Measurements from ENCODE around the gene CHRNE.

CHRNE gene

DNA sequence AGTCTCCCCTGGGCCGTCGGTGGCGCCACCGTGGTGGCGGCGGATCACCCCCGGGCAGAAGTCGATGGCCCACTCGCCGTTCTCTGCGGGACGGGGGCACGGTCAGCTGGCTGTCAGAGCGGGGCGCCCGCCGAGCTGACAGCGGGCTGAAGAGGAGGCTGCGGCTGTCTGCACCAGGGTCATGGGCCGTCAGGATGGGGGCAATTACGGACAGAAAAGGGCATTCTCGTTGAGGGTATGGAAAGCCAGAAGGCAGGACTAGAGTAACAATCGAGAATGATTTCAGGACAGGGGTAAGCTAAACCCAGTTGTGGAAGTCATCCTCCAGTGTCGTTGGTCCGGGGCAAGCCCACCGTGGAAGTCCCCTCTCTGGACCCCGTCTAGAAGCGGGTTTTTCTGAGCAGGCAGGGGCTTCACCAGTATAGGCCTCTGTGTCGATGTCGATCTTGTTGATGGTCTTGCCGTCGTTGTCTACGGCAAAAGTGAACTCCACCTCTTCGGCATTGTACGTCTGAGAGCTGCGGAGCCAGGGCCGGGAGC is 1.7 kb downstream of the CHRNE start:
- TF ChIP-seq, protein P1, sequence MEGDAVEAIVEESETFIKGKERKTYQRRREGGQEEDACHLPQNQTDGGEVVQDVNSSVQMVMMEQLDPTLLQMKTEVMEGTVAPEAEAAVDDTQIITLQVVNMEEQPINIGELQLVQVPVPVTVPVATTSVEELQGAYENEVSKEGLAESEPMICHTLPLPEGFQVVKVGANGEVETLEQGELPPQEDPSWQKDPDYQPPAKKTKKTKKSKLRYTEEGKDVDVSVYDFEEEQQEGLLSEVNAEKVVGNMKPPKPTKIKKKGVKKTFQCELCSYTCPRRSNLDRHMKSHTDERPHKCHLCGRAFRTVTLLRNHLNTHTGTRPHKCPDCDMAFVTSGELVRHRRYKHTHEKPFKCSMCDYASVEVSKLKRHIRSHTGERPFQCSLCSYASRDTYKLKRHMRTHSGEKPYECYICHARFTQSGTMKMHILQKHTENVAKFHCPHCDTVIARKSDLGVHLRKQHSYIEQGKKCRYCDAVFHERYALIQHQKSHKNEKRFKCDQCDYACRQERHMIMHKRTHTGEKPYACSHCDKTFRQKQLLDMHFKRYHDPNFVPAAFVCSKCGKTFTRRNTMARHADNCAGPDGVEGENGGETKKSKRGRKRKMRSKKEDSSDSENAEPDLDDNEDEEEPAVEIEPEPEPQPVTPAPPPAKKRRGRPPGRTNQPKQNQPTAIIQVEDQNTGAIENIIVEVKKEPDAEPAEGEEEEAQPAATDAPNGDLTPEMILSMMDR (IDR thresholded peaks at IDR 0.05; ENCODE audit: extremely low read depth, missing control alignments): no peak

GRCh38 chr17:4900231-4901107 is 2.4 kb downstream of the CHRNE start:
- TF ChIP-seq, protein P1 (IDR thresholded peaks at IDR 0.05; ENCODE audit: extremely low read depth, missing control alignments): no peak
- peak; percentile 59 for DNase-seq (ENCODE audit: low spot score)

More for the DNA sequence above, 1.7 kb downstream of the CHRNE start:
- DNase-seq (ENCODE audit: low spot score): no peak

GRCh38 chr17:4899341-4900230 is 3.3 kb downstream of the CHRNE start, which contains the start of gene C17orf107:
C17orf107 (plus strand) TSS chr17:4899536; CDS start chr17:4899763, 227 bp downstream.
- DNase-seq (ENCODE audit: low spot score): peak; percentile 95
- TF ChIP-seq, protein P1 (IDR thresholded peaks at IDR 0.05; ENCODE audit: extremely low read depth, missing control alignments): no peak

GRCh38 chr17:4898927-4899326 is 4.0 kb downstream of the CHRNE start:
- TF ChIP-seq, protein P1 (IDR thresholded peaks at IDR 0.05; ENCODE audit: extremely low read depth, missing control alignments): no peak

GRCh38 chr17:4898351-4898750 is 4.5 kb downstream of the CHRNE start:
- peak; percentile 9 for DNase-seq (ENCODE audit: low spot score)
- TF ChIP-seq, protein P1 (IDR thresholded peaks at IDR 0.05; ENCODE audit: extremely low read depth, missing control alignments): no peak

More at GRCh38 chr17:4898927-4899326, 4.0 kb downstream of the CHRNE start:
- DNase-seq (ENCODE audit: low spot score): no peak

GRCh38 chr17:4897785-4898184 is 5.1 kb downstream of the CHRNE start:
- TF ChIP-seq, protein P1 (IDR thresholded peaks at IDR 0.05; ENCODE audit: extremely low read depth, missing control alignments): no peak
- DNase-seq (ENCODE audit: low spot score): no peak
